Measurements from ENCODE around the gene CLDN2.
"Not testable (repeated sequence)": the region's sequence is repeated elsewhere in the genome, so short reads cannot be mapped to it uniquely, and the experiment has no call there.

CLDN2 gene

GRCh38 chrX:106959901-106960300 lies 39.7 kb downstream of the CLDN2 start:
- TF ChIP-seq CTCF (IDR thresholded peaks at IDR 0.05; ENCODE audit: control extremely low read depth, extremely low read depth, low read depth, missing control alignments): no peak
- ChIA-PET CTCF (interaction anchor here (1.3 kb wide), 1 partner anchor 30 kb away, joined by 3 read pairs; no protein-coding TSS in a partner anchor), POLR2A (no interaction called here)
- DNase-seq (ENCODE audit: extremely low spot score): no peak

GRCh38 chrX:106963111-106963510 lies 42.9 kb downstream of the CLDN2 start:
- DNase-seq (ENCODE audit: extremely low spot score): no peak
- CTCF ChIA-PET: no interaction called here
- no peak for TF ChIP-seq CTCF (IDR thresholded peaks at IDR 0.05; ENCODE audit: control extremely low read depth, extremely low read depth, low read depth, missing control alignments)
- POLR2A ChIA-PET: no interaction called here

- POLR2A ChIA-PET: no interaction called here
- CTCF ChIA-PET: no interaction called here
- DNase-seq (ENCODE audit: extremely low spot score): no peak
- TF ChIP-seq CTCF (IDR thresholded peaks at IDR 0.05; ENCODE audit: control extremely low read depth, extremely low read depth, low read depth, missing control alignments): no peak
Measured at GRCh38 chrX:106964290-106964689, 44.1 kb downstream of the CLDN2 start.

- DNase-seq (ENCODE audit: extremely low spot score); CTCF ChIA-PET; POLR2A ChIA-PET: not testable (repeated sequence)
Measured at GRCh38 chrX:106966547-106966946, 46.3 kb downstream of the CLDN2 start.

- ChIA-PET POLR2A (no interaction called here), CTCF (no interaction called here)
- DNase-seq (ENCODE audit: extremely low spot score): no peak
- no peak for TF ChIP-seq CTCF (IDR thresholded peaks at IDR 0.05; ENCODE audit: control extremely low read depth, extremely low read depth, low read depth, missing control alignments)
Measured at GRCh38 chrX:106972896-106973295, 52.7 kb downstream of the CLDN2 start.

GRCh38 chrX:106973433-106974149 lies 53.4 kb downstream of the CLDN2 start:
- no peak for TF ChIP-seq CTCF (IDR thresholded peaks at IDR 0.05; ENCODE audit: control extremely low read depth, extremely low read depth, low read depth, missing control alignments)
- CTCF ChIA-PET: no interaction called here
- POLR2A ChIA-PET: no interaction called here
- no peak for DNase-seq (ENCODE audit: extremely low spot score)

- TF ChIP-seq CTCF (IDR thresholded peaks at IDR 0.05; ENCODE audit: control extremely low read depth, extremely low read depth, low read depth, missing control alignments): no peak
- ChIA-PET CTCF (no interaction called here), POLR2A (no interaction called here)
- DNase-seq (ENCODE audit: extremely low spot score): no peak
Measured at GRCh38 chrX:106976416-106976815, 56.2 kb downstream of the CLDN2 start.
